ENCODE results near the gene POU3F1. TPM values are rescaled to one million over a fixed set of nuclear protein-coding genes. Genes with fewer than 3 reads are reported as not detected.

The POU3F1 gene
- total RNA-seq, 1 donor, result under 0.01 TPM

- H3K79me2 ChIP-seq (ENCODE audit: insufficient read depth, low read length), result no peaks in the 10 kb centered on the region
- no peak overlapping the region for H3K27ac ChIP-seq (ENCODE audit: low read depth, low read length)
- H3K9me3 ChIP-seq (ENCODE audit: low read depth, low read length), result no peaks in the 10 kb centered on the region
- peak; percentile 51 for DNase-seq (ENCODE audit: insufficient read length, low spot score, missing footprints)
- TF ChIP-seq CTCF (IDR thresholded peaks at IDR 0.05; ENCODE audit: extremely low read depth, low read depth, low read length), result no peak
- H3K27me3 ChIP-seq (ENCODE audit: insufficient read depth, low read length), result peaks cover 54% of the 10 kb centered on the region
- H3K4me2 ChIP-seq (ENCODE audit: insufficient read depth, low read length), result no peak overlapping the region
- H3K4me3 ChIP-seq (ENCODE audit: insufficient read depth, low read length), result no peak overlapping the region
- H3K36me3 ChIP-seq (ENCODE audit: insufficient read depth, low read length), result no peaks in the 10 kb centered on the region
- H2AFZ ChIP-seq (ENCODE audit: low read length), result no peak overlapping the region
- peaks cover 7% of the 10 kb centered on the region for H4K20me1 ChIP-seq (ENCODE audit: insufficient read depth, low read length)
- H3K4me1 ChIP-seq (ENCODE audit: insufficient read depth, low read length), result peaks cover 10% of the 10 kb centered on the region
Measured at GRCh38 chr1:38041936-38042834, 4.4 kb downstream of the POU3F1 start.

- no peak overlapping the region for H2AFZ ChIP-seq (ENCODE audit: low read length)
- peak; percentile 69 for DNase-seq (ENCODE audit: insufficient read length, low spot score, missing footprints)
- peaks cover 10% of the 10 kb centered on the region for H3K4me1 ChIP-seq (ENCODE audit: insufficient read depth, low read length)
- H3K4me2 ChIP-seq (ENCODE audit: insufficient read depth, low read length), result peak overlapping the region; percentile 61
- peaks cover 7% of the 10 kb centered on the region for H4K20me1 ChIP-seq (ENCODE audit: insufficient read depth, low read length)
- H3K27me3 ChIP-seq (ENCODE audit: insufficient read depth, low read length), result peaks cover 41% of the 10 kb centered on the region
- no peaks in the 10 kb centered on the region for H3K79me2 ChIP-seq (ENCODE audit: insufficient read depth, low read length)
- H3K27ac ChIP-seq (ENCODE audit: low read depth, low read length), result no peak overlapping the region
- H3K36me3 ChIP-seq (ENCODE audit: insufficient read depth, low read length), result no peaks in the 10 kb centered on the region
- H3K4me3 ChIP-seq (ENCODE audit: insufficient read depth, low read length), result no peak overlapping the region
- no peak for TF ChIP-seq CTCF (IDR thresholded peaks at IDR 0.05; ENCODE audit: extremely low read depth, low read depth, low read length)
- no peaks in the 10 kb centered on the region for H3K9me3 ChIP-seq (ENCODE audit: low read depth, low read length)
Measured at GRCh38 chr1:38039331-38040088, 7.1 kb downstream of the POU3F1 start.

GRCh38 chr1:38038861-38039260 lies 7.7 kb downstream of the POU3F1 start:
- DNase-seq (ENCODE audit: insufficient read length, low spot score, missing footprints), result peak; percentile 98
- Histone ChIP-seq H3K79me2 (ENCODE audit: insufficient read depth, low read length) (no peaks in the 10 kb centered on the region), H3K4me2 (ENCODE audit: insufficient read depth, low read length) (peak overlapping the region; percentile 61), H3K4me1 (ENCODE audit: insufficient read depth, low read length) (peaks cover 10% of the 10 kb centered on the region), H2AFZ (ENCODE audit: low read length) (no peak overlapping the region), H3K4me3 (ENCODE audit: insufficient read depth, low read length) (no peak overlapping the region), H3K27ac (ENCODE audit: low read depth, low read length) (no peak overlapping the region), H4K20me1 (ENCODE audit: insufficient read depth, low read length) (peaks cover 7% of the 10 kb centered on the region), H3K27me3 (ENCODE audit: insufficient read depth, low read length) (peaks cover 34% of the 10 kb centered on the region), H3K36me3 (ENCODE audit: insufficient read depth, low read length) (no peaks in the 10 kb centered on the region), H3K9me3 (ENCODE audit: low read depth, low read length) (no peaks in the 10 kb centered on the region)
- TF ChIP-seq CTCF (IDR thresholded peaks at IDR 0.05; ENCODE audit: extremely low read depth, low read depth, low read length), result no peak

Data from osteoblast (primary cell).